GM12872 (cell line): Measurements from ENCODE around the gene CDH4.

Experiments used
- TF ChIP-seq, protein P1 (sequence below): IDR thresholded peaks from 3 replicates; pipeline ENCODE4 v1.5.1; 2011; ENCODE audit warnings: low read depth, mild to moderate bottlenecking, low read length, moderate library complexity; ENCODE audit not compliant: insufficient read depth

Gene CDH4

DNA sequence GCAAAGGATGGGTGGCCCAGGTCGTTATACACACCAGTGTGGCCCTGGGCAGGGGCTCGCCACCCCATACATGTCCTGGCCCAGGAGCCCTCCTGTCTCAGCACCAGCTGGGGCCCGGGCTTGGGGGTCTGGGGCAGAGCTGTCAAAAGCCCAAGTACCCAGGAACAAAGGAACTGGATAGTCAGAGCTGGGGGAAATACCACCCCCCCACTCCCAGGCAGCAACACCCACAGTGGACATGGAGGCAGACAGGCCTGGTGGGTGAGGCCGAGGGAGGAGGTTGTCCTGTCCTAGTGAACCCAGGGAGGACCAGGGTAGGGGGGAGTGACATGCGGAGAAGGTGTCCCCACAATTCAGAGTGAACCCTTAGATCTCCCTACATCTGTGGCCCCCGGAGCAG lies 406.5 kb downstream of the CDH4 start:
- TF ChIP-seq, protein P1, sequence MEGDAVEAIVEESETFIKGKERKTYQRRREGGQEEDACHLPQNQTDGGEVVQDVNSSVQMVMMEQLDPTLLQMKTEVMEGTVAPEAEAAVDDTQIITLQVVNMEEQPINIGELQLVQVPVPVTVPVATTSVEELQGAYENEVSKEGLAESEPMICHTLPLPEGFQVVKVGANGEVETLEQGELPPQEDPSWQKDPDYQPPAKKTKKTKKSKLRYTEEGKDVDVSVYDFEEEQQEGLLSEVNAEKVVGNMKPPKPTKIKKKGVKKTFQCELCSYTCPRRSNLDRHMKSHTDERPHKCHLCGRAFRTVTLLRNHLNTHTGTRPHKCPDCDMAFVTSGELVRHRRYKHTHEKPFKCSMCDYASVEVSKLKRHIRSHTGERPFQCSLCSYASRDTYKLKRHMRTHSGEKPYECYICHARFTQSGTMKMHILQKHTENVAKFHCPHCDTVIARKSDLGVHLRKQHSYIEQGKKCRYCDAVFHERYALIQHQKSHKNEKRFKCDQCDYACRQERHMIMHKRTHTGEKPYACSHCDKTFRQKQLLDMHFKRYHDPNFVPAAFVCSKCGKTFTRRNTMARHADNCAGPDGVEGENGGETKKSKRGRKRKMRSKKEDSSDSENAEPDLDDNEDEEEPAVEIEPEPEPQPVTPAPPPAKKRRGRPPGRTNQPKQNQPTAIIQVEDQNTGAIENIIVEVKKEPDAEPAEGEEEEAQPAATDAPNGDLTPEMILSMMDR = no peak

DNA sequence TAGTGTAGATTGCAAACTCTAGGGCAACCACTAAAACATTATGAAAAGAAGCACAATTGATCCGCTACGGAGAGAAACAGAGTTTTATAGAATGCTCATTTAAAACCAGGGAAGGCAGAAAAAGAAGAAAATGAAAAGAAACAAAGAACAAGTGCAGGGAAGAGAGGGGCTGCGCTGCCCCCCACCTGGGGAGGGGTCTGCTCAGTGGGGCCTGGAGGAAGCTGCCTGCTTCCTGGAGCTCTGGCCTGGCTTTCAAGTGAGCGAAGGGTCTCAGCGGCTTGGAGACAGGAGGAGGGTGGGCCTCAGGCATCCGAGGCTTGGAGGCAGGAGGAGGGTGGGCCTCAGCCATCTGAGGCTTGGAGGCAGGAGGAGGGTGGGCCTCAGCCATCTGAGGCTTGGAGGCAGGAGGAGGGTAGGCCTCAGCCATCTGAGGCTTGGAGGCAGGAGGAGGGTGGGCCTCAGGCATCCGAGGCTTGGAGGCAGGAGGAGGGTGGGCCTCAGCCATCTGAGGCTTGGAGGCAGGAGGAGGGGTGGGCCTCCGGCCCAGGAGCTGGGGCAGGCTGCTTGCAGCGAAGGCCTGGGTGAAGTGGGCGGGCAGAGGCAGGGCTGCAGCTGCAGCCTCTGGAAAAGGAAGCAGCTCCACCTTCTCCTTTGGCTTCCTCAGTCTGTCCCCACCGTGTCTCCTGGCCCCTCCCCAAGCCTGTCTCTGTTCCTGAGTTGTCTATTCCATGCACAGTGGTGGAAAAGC lies 407.4 kb downstream of the CDH4 start:
- TF ChIP-seq, protein P1 = no peak

- TF ChIP-seq, protein P1 = no peak
Observed at GRCh38 chr20:61659994-61660346, 407.9 kb downstream of the CDH4 start.

- TF ChIP-seq, protein P1 = no peak
Observed at GRCh38 chr20:61660559-61660958, 408.5 kb downstream of the CDH4 start.

- TF ChIP-seq, protein P1 = no peak
Observed at GRCh38 chr20:61661025-61661424, 409.0 kb downstream of the CDH4 start.

DNA sequence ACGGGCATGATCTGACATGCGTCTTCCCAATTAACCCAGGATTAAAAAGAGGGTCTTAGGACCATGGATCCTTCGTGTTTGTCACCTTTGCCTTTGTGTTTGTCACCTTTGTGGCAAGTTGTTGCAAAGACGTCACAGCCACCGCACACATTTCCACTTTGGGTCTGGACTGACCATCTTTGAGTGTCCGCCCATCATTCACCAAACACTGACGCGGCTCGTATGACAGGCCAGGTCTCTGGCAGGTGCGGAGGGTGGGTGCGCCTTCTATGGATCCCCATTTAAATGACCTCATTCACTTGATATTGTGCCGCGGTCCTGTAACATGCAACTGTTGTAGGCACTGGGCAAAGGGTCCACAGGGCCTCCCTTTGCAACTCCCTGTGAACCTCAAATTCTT lies 409.5 kb downstream of the CDH4 start:
- TF ChIP-seq, protein P1 = no peak

DNA sequence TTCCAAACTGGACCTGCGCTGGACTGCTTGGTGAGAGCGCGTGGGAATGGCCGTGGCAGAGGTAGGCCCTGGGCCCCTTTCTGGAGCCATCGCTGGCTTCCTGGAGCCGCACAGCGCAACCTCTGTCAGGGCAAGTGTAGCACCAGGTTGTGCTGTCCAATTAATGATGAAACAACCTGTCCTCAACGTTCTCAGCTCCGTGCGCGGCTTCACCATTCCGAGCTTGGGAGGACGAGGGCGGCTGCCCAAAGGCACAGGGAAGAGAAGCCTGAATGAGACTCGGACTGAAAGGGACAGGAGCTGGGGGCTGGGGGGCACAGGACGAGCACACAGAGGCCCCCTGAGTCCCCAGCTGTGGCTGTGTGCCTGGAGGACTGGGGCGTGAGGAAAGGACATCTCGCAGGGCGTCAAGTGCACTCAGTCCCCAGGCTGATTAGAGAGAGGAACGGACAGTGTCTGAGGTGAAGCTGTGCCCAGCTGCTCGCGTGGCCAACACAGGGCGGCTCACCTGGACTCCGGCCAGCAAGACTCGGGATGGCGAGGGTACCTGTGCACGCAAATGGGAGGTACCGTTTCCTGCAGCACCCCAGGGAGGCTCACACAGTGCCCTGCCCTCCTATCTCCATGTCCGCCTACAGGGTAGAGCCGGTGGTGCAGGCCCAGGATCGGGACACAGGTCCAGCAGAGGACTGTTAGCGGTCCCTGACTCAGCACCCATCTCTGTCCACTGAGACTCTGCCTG lies 410.3 kb downstream of the CDH4 start:
- TF ChIP-seq, protein P1 = no peak
